HG03457 (cell line): ENCODE data around the gene LRBA.
"Not testable (repeated sequence)": the region's sequence is repeated elsewhere in the genome, so short reads cannot be mapped to it uniquely, and the experiment has no call there.

Source experiments
- ATAC-seq: cut with Tn5 transposase; IDR thresholded peaks from one replicate; pipeline ENCODE4 v1.9.1; 2021; ENCODE audit warnings: moderate number of reproducible peaks; ENCODE audit not compliant: unreplicated experiment

Gene LRBA

DNA sequence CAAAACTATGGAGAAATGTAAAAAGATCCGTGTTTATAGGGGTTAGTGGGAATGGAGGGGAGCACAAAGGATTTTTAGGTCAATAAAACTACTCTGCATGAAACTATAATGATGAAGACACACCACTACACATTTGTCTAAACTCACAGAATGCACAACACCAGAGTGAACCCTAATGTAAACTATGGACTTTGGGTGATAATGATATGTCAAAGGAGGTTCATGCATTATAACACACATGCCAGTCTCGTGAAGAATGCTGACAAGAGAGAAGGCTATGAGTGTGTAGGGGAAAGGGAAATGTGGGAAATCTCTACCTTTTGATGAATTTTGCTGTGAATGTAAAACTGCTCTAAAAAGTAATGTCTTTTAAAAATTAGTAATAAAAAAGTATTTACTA is 249.9 kb downstream of the LRBA start:
- ATAC-seq, result no peak

- no peak for ATAC-seq
Observed at GRCh38 chr4:150751648-150752047, 263.4 kb downstream of the LRBA start.

- no peak for ATAC-seq
Observed at GRCh38 chr4:150750824-150751223, 264.3 kb downstream of the LRBA start.

- ATAC-seq, result no peak
Observed at GRCh38 chr4:150746156-150746555, 268.9 kb downstream of the LRBA start.

- no peak for ATAC-seq
Observed at GRCh38 chr4:150744570-150744969, 270.5 kb downstream of the LRBA start.

GRCh38 chr4:150743564-150744342 is 271.3 kb downstream of the LRBA start:
- no peak for ATAC-seq

DNA sequence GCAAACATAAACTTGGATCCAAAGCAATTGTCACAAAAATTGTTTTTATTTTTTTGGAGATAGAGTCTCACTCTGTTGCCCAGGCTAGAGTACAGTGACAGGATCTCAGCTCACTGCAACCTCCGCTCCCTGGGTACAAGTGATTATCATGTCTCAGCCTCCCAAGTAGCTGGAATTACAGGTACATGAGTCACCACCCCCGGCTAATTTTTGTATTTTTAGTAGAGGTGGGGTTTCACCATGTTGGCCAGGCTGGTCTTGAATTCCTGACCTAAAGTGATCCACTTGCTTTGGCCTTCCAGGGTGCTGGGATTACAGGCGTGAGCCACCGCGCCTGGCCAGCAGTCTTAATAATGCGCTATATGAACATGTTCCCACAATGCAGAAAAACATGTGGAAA is 272.2 kb downstream of the LRBA start:
- not testable (repeated sequence) for ATAC-seq

DNA sequence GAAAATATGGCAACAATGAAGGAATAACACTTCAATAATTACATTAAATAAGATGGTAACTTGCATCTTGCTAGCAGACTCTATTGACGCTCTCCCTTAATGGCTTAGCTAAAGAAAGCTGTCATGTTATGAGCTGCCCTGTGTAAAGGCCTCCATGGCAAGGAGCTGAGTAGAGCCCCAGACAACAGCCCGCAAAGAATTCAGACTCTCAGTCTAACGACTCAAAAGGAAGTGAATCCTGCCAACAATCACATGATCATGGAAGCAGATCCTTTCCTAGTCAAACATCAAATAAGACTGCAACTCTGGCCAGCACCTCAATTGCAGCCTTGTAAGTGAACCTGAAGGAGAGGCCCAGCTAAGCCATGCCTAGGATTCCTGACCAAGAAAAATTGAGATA is 275.5 kb downstream of the LRBA start:
- ATAC-seq, result no peak

GRCh38 chr4:150725957-150726523 is 289.0 kb downstream of the LRBA start:
- no peak for ATAC-seq

GRCh38 chr4:150723727-150724411 is 291.2 kb downstream of the LRBA start:
- no peak for ATAC-seq

- ATAC-seq, result no peak
Observed at GRCh38 chr4:150722908-150723362, 292.1 kb downstream of the LRBA start.

- no peak for ATAC-seq
Observed at GRCh38 chr4:150720973-150721518, 294.0 kb downstream of the LRBA start.

DNA sequence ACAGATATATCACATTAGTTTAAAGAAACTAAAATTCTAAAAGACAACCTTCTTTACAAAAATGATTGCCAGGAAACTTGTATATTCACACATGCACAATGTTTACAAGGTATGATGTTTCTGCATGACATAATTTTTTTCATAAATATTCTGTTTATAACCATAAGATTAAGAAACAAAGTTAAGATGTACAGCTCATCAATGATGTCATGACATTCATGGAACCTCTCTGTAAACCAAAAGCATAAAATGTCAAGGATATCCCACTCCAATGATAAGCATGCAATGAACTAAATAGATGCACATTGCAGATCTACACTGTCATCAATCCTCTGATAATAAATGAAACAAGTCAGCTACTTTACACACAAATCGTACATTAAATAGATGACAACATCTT is 297.1 kb downstream of the LRBA start:
- ATAC-seq, result no peak

- no peak for ATAC-seq
Observed at GRCh38 chr4:150714462-150715438, 300.3 kb downstream of the LRBA start.

GRCh38 chr4:150713251-150713650 is 301.8 kb downstream of the LRBA start:
- no peak for ATAC-seq

DNA sequence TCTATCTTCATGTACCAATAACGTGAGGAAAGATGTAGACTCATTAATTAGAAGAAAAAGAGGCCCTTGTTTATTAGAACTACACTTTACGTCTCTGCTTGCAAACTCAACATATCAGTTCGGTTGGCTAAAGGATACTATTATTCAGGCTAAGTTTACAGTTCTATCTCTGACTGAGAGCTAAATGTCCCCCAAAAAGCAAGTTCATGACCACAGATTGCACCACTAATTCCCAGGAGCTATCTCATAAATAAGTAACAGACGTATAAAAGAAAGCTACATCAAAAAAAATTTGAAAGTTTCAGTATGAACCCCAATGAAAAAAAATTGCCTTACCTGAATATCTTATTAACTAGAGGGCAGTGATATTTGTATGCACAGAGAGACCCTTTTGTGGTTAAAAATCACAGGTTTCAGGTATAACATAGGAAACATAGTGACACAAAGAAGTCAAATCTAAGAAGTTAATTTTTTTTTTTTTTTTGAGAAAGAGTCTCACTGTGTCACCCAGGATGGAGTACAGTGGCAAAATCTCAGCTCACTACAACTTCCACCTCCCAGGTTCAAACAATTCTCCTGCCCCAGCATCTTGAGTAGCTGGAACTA is 304.2 kb downstream of the LRBA start:
- no peak for ATAC-seq

GRCh38 chr4:150708004-150708403 is 307.1 kb downstream of the LRBA start:
- no peak for ATAC-seq

DNA sequence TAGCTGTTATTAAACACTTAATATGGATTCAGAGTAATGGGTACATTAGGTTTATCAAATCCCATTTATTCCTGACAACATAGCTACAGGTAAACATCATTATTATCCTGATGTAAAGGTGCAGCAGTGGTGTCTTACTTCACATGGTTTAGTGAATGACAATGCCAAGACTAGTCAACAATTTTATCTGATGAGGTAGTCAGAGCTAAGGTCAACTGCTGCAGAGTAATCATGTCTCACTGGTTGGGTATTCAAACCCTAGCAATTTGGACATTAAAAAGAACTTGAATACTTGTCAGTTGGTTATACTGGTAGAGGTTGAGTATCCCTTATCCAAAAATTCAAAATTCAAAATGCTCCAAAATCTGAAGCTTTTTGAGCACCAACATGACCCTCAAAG is 315.5 kb downstream of the LRBA start:
- no peak for ATAC-seq

GRCh38 chr4:150695162-150695561 is 319.9 kb downstream of the LRBA start:
- no peak for ATAC-seq

DNA sequence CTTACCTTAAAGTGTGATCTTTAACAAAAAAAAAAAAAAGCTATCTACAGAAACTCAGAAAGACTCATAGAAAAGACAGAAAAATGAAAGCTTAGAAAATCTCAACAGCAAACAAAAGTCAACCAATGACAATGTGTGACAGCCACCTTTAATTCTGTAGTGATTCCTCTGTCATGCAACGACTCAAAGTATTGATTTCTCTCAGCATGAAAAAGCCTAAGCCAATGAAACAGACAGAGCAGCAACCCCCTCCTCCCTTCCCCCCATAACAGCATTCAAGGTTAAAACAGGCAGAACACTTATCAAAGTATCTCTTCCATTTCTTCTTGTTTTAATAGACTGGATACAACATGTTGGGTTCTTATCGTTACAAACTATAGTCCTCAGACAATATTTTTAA is 320.6 kb downstream of the LRBA start:
- no peak for ATAC-seq
